Erythroblast (primary cell): Measurements from ENCODE around the gene MAPK8IP2.

Source experiments
- DNase-seq, 2 experiments: peaks; one replicate each; lab custom pipeline; 2025; lab: John Stamatoyannopoulos, UW
- GATA1 ChIP-seq: IDR thresholded peaks from 2 replicates; pipeline ENCODE4 v1.6.1; 2011; ENCODE audit warnings: low read depth, mild to moderate bottlenecking, control low read depth, low read length, moderate library complexity
- POLR2A ChIP-seq: IDR thresholded peaks from 2 replicates; pipeline ENCODE4 v1.6.1; 2011; ENCODE audit warnings: mild to moderate bottlenecking, low read length

The MAPK8IP2 gene

GRCh38 chr22:50600538-50600937, at the start of gene MAPK8IP2:
Gene MAPK8IP2, plus strand, starts transcription at chr22:50600793. Its CDS starts 26 bp downstream, at chr22:50600819.
- TF ChIP-seq POLR2A = no peak
- no peak for TF ChIP-seq GATA1
- DNase-seq = no peak

DNA sequence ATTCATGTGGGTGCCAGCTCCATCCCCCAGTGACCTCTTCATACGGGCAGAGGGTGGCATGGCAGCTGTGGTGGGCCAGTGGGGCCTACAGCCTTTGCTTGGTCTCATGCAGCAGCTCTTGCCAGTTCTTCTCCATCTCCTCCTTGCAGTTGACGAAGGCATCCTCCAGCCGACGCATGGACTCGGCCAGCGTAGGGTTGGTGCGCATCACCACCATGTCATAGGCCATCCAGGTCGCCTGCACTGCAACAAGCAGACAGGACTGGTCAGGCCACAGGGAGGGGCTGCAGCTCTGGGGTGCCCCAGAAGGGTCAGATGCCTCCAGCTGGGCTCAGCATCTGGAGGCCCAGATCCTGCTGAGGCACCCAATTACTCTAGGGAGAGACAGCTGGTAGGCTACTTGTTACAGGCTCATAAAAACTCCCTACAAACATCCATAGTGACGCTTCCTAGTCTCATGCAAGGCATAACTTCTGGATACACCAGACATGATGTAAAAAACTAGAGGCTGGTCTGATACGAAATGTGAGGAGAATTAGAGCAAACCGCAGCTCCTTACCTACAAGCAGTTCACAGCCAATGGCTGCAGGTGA, 49.3 kb upstream of the MAPK8IP2 start:
- DNase-seq = no peak
- no peak for TF ChIP-seq GATA1
- no peak for TF ChIP-seq POLR2A

- TF ChIP-seq POLR2A (no peak), GATA1 (no peak)
Observed at GRCh38 chr22:50553310-50553709, 47.3 kb upstream of the MAPK8IP2 start.

DNA sequence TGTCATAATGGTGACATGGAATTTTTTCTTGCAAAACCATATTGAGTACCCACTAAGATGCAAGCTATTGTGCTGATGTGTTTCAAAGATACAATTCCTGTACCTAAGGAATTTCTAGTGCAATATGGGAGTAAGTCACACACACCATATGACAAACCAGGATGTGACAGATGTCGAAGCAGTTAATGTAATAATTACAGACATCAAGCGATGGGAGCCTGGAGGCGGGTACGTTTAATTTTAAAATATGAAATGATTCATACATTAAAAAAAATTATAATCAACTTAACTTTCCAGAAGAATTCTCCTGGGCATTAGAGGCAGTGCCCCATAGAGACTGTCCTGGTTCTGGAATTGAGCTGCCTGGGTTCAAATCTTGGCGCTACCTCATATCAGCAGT, 43.9 kb upstream of the MAPK8IP2 start:
- TF ChIP-seq GATA1 (no peak), POLR2A (no peak)
- no peak for DNase-seq

More at GRCh38 chr22:50553310-50553709, 47.3 kb upstream of the MAPK8IP2 start:
- DNase-seq = no peak

GRCh38 chr22:50560034-50560433, 40.6 kb upstream of the MAPK8IP2 start:
- TF ChIP-seq POLR2A (no peak), GATA1 (no peak)
- DNase-seq = no peak

DNA sequence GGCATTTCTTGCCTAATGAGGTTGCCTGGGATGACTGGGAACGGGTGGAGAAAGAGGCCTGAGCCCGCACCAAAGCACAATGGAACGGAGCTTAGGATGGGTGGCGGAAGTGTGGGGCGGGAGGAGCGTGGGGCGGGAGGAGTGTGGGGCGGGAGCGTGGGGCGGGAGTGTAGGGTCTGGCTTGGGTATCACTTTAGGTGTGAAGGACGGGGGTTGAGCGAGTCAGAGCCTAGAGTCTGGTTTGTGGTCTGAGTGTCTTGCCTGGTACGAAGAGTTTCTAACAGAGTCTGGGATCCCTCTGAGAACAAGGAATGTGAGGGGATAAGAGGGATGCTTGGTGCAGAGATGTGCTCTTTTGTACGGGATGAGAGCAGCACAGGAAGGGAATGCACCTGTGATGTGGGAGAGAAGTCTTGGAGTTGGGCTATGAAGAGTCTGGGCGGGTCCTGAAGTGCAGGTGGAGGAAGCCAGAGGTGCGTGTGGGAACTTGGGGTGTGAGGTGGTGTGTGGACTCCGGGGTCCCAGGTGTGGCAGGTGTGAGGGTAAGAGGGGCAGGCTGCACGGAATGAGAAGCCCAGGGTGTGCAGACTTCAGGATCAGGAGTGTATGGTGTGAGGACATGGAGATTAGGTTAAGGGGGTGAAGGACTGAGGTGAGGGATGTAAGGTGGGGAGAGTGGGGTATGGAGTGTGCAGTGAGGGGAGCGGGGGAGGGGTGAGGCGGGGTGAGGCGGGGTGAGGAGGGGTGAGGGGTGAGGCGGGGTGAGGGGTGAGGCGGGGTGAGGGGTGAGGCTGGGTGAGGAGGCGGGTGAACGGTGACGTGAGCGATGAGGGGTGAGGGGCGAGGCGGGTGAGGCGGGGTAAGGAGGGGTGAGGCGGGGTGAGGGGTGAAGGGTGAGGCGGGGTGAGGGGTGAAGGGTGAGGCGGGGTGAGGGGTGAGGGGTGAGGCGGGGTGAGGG, 38.9 kb upstream of the MAPK8IP2 start:
- DNase-seq = no peak
- no peak for TF ChIP-seq POLR2A
- TF ChIP-seq GATA1 = no peak

DNA sequence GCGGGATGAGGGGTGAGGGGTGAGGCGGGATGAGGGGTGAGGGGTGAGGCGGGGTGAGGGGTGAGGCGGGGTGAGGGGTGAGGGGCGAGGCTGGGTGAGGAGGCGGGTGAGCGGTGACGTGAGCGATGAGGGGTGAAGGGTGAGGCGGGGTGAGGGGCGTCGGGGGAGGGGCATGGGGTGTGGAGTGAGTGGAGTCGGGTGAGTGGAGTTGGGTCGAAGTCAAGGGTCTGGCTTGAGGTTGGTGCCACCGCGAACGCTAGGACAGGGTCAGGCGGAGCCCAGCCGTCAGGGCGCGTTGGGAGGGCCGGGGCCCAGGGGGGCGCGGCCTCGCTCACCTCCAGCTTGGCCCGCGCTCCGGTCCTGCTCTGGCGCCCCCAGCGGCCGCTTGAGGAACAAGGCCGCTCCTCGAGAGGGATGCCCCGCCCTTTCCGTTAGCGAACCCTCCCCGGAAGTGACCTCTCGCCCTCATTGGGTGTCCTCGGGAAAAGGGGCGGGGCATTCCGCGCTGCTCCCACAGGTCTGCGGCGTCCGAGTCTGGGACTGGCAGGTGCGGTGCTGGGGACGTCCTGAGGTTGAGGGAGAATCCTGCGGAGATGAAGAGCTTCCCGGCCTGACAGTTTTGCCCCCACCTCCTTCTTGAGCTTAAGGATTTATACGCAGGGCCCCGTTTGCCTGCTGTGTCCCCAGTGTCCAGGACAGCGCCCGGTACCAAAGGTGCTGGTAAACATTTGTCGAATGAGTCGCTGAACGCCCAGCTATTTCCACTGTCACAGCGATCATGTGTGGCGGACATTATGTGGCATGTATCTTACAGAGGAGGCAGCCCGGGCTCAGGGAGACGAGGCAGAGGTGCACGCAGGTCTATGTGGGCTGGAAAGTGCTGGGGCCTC, 37.8 kb upstream of the MAPK8IP2 start, which contains the start of gene SYCE3:
SYCE3 (minus strand) TSS at position 397 of the 890 bp plus-strand sequence. CDS start 6,514 bp downstream, outside the sequence.
- DNase-seq = peak; percentile 95 to 98
- TF ChIP-seq POLR2A = peak; percentile 61
- TF ChIP-seq GATA1 = no peak

DNA sequence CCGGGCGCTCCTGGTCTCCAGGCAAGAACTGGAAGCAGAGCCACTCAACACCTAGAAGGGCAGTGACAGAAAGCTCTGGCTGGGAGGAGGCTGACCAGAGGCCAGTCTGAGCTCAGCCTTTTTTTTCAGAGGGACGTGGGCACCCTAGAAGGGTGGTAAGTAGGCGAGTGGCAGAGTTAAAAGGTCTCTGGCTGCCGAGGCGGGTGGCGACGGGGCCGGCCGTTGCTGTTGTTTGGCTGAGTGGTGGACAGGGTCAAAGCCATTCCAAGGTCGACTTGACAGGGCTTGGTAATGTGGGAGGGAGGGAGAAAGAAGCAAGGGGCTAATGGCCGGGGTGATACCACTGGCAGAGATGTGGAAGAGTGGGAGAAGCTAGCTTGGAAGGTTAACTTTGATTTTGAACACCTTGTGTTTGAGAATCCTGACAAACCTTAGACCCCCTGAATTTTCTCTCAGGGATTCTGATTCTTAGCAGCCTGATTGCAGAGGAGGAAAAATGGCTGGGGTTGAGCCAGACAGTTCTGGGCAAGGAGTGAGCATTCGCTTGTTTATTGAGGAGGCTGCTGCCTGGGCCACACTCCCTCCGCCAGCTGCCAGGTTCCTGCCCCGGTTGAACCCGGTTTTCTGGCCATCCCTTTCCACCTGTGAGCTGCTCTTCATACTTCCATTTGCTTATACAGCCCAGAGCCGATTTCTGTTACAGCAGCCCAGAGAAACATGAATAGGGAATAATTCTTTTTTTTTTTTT, 37.0 kb upstream of the MAPK8IP2 start:
- no peak for TF ChIP-seq POLR2A
- TF ChIP-seq GATA1 = no peak
- DNase-seq = no peak

- DNase-seq = no peak
- TF ChIP-seq GATA1 = no peak
- no peak for TF ChIP-seq POLR2A
Observed at GRCh38 chr22:50564289-50564688, 36.3 kb upstream of the MAPK8IP2 start.

DNA sequence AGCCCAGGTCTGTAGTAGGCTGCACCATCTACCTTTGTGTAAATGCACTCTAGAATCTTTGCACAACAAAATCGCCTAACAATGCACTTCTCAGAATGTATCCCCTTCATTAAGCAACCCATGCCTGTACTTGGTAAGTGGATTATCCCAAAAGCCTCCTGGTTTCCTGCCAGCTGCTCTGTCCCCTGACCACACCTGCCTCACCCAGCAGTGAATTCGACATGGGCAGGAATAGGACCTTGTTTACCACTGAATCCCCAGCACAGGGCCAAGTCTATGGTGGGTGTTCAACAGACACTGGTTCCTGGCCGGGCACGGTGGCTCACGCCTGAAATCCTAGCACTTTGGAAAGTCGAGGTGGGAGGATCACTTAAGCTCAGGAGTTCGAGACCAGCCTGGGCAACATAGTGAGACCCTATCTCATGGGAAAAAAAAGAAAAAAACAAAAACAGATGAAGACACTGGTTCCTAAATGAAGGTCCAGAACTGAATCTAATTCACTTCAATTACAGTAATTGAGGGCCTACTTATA, 32.8 kb upstream of the MAPK8IP2 start:
- DNase-seq = no peak
- TF ChIP-seq POLR2A = no peak
- TF ChIP-seq GATA1 = no peak

DNA sequence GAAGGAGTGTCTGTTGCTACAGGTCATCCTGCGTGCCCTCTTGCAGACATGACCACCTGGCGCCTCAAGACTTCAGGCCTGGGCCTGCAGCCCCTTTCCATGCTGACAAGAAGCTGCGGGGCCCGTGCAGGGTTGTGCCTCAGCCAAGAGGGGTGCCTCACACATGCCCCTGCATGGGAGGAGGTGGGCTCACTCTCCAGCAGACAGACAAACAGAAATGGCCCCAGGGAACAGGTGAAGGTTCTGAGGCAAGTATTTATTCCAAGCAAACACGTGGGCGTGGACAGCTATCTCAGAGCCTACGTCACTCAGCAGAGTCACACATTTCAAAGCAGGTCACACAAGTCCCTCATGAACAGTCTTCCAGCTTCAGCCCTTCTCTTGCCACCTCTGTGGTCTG, 32.0 kb upstream of the MAPK8IP2 start:
- TF ChIP-seq POLR2A = no peak
- no peak for TF ChIP-seq GATA1

DNA sequence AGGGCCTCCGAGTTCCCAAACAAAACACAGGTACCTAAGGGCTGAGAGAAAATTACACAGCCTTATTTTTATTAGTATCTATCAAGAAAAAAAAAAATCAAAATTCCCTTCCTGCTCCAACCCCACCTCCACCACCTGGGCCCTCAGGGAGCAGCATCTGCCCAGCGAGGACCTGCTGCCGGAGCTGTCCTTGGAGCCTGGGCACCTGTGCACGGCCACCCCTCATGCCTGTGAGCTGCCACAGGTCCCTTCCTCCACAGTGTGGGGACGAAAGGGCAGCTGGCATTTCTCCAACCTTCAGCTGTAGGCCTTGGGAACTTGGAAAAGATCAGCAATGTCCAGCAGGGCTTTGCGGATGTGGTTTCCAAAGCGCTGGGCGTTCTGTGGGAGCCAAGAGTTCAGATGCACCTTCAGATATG, 31.5 kb upstream of the MAPK8IP2 start:
- TF ChIP-seq GATA1 (no peak), POLR2A (no peak)
- no peak for DNase-seq

More for the DNA sequence above, 32.0 kb upstream of the MAPK8IP2 start:
- DNase-seq = no peak

DNA sequence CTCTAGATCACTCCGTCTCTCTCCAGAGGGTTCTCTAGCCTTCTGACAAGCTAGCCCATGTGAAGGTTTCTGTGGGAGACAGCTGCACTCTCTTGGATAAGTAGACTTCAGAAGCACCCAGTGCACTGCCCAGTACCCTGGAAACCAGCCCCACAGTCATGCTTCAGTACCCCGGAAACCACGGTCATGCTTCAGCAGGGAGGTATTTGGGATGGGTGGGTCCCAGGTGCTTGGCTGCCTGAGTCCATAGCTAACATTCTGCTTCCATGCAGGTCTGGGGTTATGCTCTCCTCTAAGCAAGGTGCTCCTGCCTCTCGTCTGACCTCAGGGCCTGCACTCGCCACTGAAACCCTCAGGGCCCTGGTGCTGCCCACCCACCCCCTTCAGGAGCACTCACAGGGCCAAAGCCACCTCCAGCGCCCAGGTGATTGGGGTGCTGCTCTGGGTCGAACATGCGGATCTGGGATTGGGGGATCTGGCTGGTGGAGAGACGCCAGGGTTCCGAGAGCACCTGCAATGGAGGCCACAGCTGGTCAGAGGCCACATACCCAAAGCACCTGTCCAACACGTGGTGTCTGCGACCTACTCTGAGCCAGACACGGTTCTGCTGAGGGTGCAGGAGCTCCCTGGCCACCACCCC, 30.6 kb upstream of the MAPK8IP2 start:
- DNase-seq = no peak
- TF ChIP-seq GATA1 = no peak
- no peak for TF ChIP-seq POLR2A
